MCF 10A (cell line): ENCODE data around the gene RGS21. TPM values are rescaled to one million over a fixed set of nuclear protein-coding genes. Genes with fewer than 3 reads are reported as not detected.

ENCODE experiments used
- BruUV-seq: library from RNA; stranded (reverse); fragments of 400-500 nt; replicated peaks from 2 replicates; lab custom pipeline; 2021; lab: Mats Ljungman, UMichigan
- CTCF ChIA-PET: fragments of 300-600 bp; sonication (Branson Sonifier 250); formaldehyde crosslinking; extraction: SDS; loops from one replicate; lab custom pipeline; 2021; ENCODE audit warnings: antibody characterized with exemption, inconsistent platforms; lab: Yijun Ruan, JAX
- POLR2A ChIA-PET: fragments of 300-600, 350-650 bp; sonication (Branson Sonifier 250); formaldehyde crosslinking; extraction: SDS; loops from one replicate; lab custom pipeline; 2020; ENCODE audit warnings: antibody characterized with exemption, inconsistent platforms; lab: Yijun Ruan, JAX
- DNase-seq: peaks from one replicate; pipeline ENCODE4 v3.0.0-alpha.2; 2018; ENCODE audit not compliant: unreplicated experiment
- H3K27ac Mint-ChIP-seq: one replicate; pipeline ENCODE4 v1.8.0; 2022; ENCODE audit warnings: mild to moderate bottlenecking, low read depth, mixed read lengths; ENCODE audit not compliant: unreplicated experiment
- H3K27me3 Mint-ChIP-seq: one replicate; pipeline ENCODE4 v1.8.0; 2022; ENCODE audit warnings: mixed read lengths; ENCODE audit not compliant: insufficient read depth, unreplicated experiment
- H3K36me3 Mint-ChIP-seq: one replicate; pipeline ENCODE4 v1.8.0; 2022; ENCODE audit warnings: mild to moderate bottlenecking, moderate library complexity, mixed read lengths; ENCODE audit not compliant: insufficient read depth, unreplicated experiment
- H3K4me1 Mint-ChIP-seq: one replicate; pipeline ENCODE4 v1.8.0; 2022; ENCODE audit warnings: mixed read lengths; ENCODE audit not compliant: insufficient read depth, unreplicated experiment
- H3K4me3 Mint-ChIP-seq: one replicate; pipeline ENCODE4 v1.8.0; 2022; ENCODE audit warnings: mild to moderate bottlenecking, moderate library complexity, mixed read lengths; ENCODE audit not compliant: unreplicated experiment
- H3K9me3 Mint-ChIP-seq: one replicate; pipeline ENCODE4 v1.8.0; 2022; ENCODE audit warnings: mixed read lengths; ENCODE audit not compliant: unreplicated experiment
- CTCF ChIP-seq: fragments of 200-600 bp; IDR thresholded peaks from one replicate; pipeline ENCODE4 v1.8.0; 2022; ENCODE audit warnings: antibody characterized with exemption, mild to moderate bottlenecking; ENCODE audit not compliant: unreplicated experiment
- intact Hi-C: fragments of 100-400 bp; cut with micrococcal nuclease; formaldehyde crosslinking; loops from 2 replicates; pipeline ENCODE4 v1.14.1; 2022
- total RNA-seq: library from RNA; stranded (reverse); gene quantifications from 2 replicates; pipeline ENCODE4 v1.2.3, GENCODE V29; 2022

The RGS21 gene
- total RNA-seq, 1 experiment from 2014 or later, result not detected

GRCh38 chr1:192311281-192311680 lies 5.5 kb upstream of the RGS21 start:
- intact Hi-C loops, result loop anchor here (1.0 to 10.0 kb wide), 5 partner anchors 135 to 1874 kb away; no protein-coding TSS in a partner anchor

GRCh38 chr1:192327997-192328396 lies 11.2 kb downstream of the RGS21 start:
- no peaks in the 10 kb centered on the region for H3K36me3 Mint-ChIP-seq
- no peaks in the 10 kb centered on the region for H3K27me3 Mint-ChIP-seq
- POLR2A ChIA-PET, result interaction anchor here (1.1 kb wide), 1 partner anchor 9 kb away, joined by 3 read pairs; no protein-coding TSS in a partner anchor
- H3K4me3 Mint-ChIP-seq, result no peak overlapping the region
- no peak overlapping the region for H3K27ac Mint-ChIP-seq
- no peak for DNase-seq
- CTCF ChIA-PET, result no interaction called here
- no TSS peak for BruUV-seq
- H3K4me1 Mint-ChIP-seq, result no peaks in the 10 kb centered on the region
- intact Hi-C loops, result no loop called here
- no peaks in the 10 kb centered on the region for H3K9me3 Mint-ChIP-seq
- no peak for TF ChIP-seq CTCF

More at GRCh38 chr1:192311281-192311680, 5.5 kb upstream of the RGS21 start:
- no peaks in the 10 kb centered on the region for H3K4me1 Mint-ChIP-seq
- H3K27me3 Mint-ChIP-seq, result no peaks in the 10 kb centered on the region
- no peaks in the 10 kb centered on the region for H3K36me3 Mint-ChIP-seq
- TF ChIP-seq CTCF, result peak; percentile 73
- no peak overlapping the region for H3K4me3 Mint-ChIP-seq
- POLR2A ChIA-PET, result no interaction called here
- no peak overlapping the region for H3K27ac Mint-ChIP-seq
- peak; percentile 65 for DNase-seq
- CTCF ChIA-PET, result interaction anchor here (0.6 to 1.2 kb wide), 11 partner anchors 9 to 1705 kb away, joined by 3 to 10 read pairs (median 3); no protein-coding TSS in a partner anchor
- peaks cover 9% of the 10 kb centered on the region for H3K9me3 Mint-ChIP-seq
- BruUV-seq, result no TSS peak

GRCh38 chr1:192342842-192343241 lies 26.1 kb downstream of the RGS21 start:
- POLR2A ChIA-PET, result no interaction called here
- BruUV-seq, result no TSS peak
- H3K36me3 Mint-ChIP-seq, result no peaks in the 10 kb centered on the region

GRCh38 chr1:192343344-192343743 lies 26.6 kb downstream of the RGS21 start:
- Mint-ChIP-seq H3K4me3 (no peak overlapping the region), H3K9me3 (no peaks in the 10 kb centered on the region), H3K27ac (no peak overlapping the region), H3K4me1 (no peaks in the 10 kb centered on the region), H3K27me3 (no peaks in the 10 kb centered on the region), H3K36me3 (no peaks in the 10 kb centered on the region)
- no peak for TF ChIP-seq CTCF
- no peak for DNase-seq
- POLR2A ChIA-PET, result no interaction called here
- BruUV-seq, result no TSS peak
- CTCF ChIA-PET, result no interaction called here
- intact Hi-C loops, result no loop called here

More at GRCh38 chr1:192342842-192343241, 26.1 kb downstream of the RGS21 start:
- Mint-ChIP-seq H3K4me1 (no peaks in the 10 kb centered on the region), H3K27me3 (no peaks in the 10 kb centered on the region), H3K27ac (no peak overlapping the region), H3K4me3 (no peak overlapping the region), H3K9me3 (no peaks in the 10 kb centered on the region)
- DNase-seq, result no peak
- no peak for TF ChIP-seq CTCF
- CTCF ChIA-PET, result no interaction called here
- intact Hi-C loops, result no loop called here
